ENCODE measurements around the gene CD27. TPM values are rescaled to one million over a fixed set of nuclear protein-coding genes. Genes with fewer than 3 reads are reported as not detected.
A peak's percentile ranks its signal among the peaks of the same experiment; 100 is the strongest.

The CD27 gene
- total RNA-seq, 1 experiment from 2014 or later = 0.28 TPM

DNA sequence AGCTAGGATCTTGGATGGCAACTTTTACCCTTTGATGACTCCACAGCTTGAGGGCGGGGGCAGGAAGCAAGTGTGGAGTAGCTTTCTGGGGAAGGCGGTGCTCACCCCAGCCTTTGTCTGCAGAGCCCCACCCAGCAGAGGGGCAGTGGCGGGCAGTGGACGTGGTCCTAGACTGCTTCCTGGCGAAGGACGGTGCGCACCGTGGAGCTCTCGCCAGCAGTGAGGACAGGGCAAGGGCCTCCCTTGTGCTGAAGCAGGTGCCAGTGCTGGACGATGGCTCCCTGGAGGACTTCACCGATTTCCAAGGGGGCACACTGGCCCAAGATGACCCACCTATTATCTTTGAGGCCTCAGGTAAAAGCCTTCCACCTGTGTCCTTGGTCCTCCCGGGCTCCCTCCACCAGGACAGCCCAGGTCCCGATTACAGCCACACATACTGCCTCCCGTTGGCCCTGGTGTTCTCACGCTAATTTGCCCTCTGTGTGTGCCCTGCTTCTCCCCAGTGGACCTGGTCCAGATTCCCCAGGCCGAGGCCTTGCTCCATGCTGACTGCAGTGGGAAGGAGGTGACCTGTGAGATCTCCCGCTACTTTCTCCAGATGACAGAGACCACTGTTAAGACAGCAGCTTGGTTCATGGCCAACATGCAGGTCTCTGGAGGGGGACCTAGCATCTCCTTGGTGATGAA is 8.3 kb downstream of the CD27 start (continued):
- TF ChIP-seq, protein P1, sequence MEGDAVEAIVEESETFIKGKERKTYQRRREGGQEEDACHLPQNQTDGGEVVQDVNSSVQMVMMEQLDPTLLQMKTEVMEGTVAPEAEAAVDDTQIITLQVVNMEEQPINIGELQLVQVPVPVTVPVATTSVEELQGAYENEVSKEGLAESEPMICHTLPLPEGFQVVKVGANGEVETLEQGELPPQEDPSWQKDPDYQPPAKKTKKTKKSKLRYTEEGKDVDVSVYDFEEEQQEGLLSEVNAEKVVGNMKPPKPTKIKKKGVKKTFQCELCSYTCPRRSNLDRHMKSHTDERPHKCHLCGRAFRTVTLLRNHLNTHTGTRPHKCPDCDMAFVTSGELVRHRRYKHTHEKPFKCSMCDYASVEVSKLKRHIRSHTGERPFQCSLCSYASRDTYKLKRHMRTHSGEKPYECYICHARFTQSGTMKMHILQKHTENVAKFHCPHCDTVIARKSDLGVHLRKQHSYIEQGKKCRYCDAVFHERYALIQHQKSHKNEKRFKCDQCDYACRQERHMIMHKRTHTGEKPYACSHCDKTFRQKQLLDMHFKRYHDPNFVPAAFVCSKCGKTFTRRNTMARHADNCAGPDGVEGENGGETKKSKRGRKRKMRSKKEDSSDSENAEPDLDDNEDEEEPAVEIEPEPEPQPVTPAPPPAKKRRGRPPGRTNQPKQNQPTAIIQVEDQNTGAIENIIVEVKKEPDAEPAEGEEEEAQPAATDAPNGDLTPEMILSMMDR (IDR thresholded peaks at IDR 0.05) = no peak
- TF ChIP-seq, protein P2, sequence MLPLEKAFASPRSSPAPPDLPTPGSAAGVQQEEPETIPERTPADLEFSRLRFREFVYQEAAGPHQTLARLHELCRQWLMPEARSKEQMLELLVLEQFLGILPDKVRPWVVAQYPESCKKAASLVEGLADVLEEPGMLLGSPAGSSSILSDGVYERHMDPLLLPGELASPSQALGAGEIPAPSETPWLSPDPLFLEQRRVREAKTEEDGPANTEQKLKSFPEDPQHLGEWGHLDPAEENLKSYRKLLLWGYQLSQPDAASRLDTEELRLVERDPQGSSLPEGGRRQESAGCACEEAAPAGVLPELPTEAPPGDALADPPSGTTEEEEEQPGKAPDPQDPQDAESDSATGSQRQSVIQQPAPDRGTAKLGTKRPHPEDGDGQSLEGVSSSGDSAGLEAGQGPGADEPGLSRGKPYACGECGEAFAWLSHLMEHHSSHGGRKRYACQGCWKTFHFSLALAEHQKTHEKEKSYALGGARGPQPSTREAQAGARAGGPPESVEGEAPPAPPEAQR (CRISPR knock-in tag; IDR thresholded peaks at IDR 0.05) = no peak
- no peak for TF ChIP-seq USF2 (CRISPR knock-in tag; IDR thresholded peaks at IDR 0.05)

DNA sequence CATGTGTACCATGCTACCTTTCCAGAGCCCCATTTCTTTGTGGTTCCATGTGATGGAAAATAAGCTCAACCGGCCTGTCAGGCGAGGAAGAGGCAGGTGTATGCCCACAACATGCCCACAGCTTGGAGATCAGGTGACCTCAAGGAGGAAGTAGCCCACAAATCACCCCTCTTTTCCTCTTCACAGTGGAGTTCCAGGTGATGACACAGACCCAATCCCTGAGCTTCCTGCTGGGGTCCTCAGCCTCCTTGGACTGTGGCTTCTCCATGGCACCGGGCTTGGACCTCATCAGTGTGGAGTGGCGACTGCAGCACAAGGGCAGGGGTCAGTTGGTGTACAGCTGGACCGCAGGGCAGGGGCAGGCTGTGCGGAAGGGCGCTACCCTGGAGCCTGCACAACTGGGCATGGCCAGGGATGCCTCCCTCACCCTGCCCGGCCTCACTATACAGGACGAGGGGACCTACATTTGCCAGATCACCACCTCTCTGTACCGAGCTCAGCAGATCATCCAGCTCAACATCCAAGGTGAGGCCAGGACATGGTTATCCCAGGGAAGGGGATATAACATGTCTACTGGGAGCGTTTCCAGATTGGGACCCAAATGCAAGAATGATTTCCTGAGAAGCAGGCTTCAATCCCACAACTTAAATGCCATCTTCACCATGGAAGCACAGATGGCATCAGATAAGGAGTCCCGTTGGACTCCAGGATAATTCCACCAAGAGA is 12.6 kb downstream of the CD27 start:
- ChIA-PET CTCF (interaction anchor here (0.6 to 1.4 kb wide), 5 partner anchors 8 to 383 kb away, joined by 4 to 11 read pairs (median 4); no protein-coding TSS in a partner anchor), POLR2A (interaction anchor here (1.0 kb wide), 1 partner anchor 19 kb away, joined by 3 read pairs; no protein-coding TSS in a partner anchor)
- Mint-ChIP-seq H3K4me3 (no peak overlapping the region), H3K4me1 (peaks cover 15% of the 10 kb centered on the region), H3K36me3 (peaks cover 21% of the 10 kb centered on the region), H3K9me3 (no peaks in the 10 kb centered on the region), H3K27ac (no peak overlapping the region), H3K27me3 (ENCODE audit: low read depth) (no peaks in the 10 kb centered on the region)
- DNase-seq (ENCODE audit: low spot score) = peak; percentile 4
- ATAC-seq = no peak
- no peak for TF ChIP-seq ZNF121 (CRISPR knock-in tag; IDR thresholded peaks at IDR 0.05)
- no peak for TF ChIP-seq OVOL2 (CRISPR knock-in tag; IDR thresholded peaks at IDR 0.05; ENCODE audit: borderline replicate concordance)
- no peak for TF ChIP-seq ATF6 (CRISPR knock-in tag; IDR thresholded peaks at IDR 0.05)
- TF ChIP-seq, protein P3, sequence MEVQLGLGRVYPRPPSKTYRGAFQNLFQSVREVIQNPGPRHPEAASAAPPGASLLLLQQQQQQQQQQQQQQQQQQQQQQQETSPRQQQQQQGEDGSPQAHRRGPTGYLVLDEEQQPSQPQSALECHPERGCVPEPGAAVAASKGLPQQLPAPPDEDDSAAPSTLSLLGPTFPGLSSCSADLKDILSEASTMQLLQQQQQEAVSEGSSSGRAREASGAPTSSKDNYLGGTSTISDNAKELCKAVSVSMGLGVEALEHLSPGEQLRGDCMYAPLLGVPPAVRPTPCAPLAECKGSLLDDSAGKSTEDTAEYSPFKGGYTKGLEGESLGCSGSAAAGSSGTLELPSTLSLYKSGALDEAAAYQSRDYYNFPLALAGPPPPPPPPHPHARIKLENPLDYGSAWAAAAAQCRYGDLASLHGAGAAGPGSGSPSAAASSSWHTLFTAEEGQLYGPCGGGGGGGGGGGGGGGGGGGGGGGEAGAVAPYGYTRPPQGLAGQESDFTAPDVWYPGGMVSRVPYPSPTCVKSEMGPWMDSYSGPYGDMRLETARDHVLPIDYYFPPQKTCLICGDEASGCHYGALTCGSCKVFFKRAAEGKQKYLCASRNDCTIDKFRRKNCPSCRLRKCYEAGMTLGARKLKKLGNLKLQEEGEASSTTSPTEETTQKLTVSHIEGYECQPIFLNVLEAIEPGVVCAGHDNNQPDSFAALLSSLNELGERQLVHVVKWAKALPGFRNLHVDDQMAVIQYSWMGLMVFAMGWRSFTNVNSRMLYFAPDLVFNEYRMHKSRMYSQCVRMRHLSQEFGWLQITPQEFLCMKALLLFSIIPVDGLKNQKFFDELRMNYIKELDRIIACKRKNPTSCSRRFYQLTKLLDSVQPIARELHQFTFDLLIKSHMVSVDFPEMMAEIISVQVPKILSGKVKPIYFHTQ (CRISPR knock-in tag; IDR thresholded peaks at IDR 0.05) = no peak
- TF ChIP-seq, protein P4, sequence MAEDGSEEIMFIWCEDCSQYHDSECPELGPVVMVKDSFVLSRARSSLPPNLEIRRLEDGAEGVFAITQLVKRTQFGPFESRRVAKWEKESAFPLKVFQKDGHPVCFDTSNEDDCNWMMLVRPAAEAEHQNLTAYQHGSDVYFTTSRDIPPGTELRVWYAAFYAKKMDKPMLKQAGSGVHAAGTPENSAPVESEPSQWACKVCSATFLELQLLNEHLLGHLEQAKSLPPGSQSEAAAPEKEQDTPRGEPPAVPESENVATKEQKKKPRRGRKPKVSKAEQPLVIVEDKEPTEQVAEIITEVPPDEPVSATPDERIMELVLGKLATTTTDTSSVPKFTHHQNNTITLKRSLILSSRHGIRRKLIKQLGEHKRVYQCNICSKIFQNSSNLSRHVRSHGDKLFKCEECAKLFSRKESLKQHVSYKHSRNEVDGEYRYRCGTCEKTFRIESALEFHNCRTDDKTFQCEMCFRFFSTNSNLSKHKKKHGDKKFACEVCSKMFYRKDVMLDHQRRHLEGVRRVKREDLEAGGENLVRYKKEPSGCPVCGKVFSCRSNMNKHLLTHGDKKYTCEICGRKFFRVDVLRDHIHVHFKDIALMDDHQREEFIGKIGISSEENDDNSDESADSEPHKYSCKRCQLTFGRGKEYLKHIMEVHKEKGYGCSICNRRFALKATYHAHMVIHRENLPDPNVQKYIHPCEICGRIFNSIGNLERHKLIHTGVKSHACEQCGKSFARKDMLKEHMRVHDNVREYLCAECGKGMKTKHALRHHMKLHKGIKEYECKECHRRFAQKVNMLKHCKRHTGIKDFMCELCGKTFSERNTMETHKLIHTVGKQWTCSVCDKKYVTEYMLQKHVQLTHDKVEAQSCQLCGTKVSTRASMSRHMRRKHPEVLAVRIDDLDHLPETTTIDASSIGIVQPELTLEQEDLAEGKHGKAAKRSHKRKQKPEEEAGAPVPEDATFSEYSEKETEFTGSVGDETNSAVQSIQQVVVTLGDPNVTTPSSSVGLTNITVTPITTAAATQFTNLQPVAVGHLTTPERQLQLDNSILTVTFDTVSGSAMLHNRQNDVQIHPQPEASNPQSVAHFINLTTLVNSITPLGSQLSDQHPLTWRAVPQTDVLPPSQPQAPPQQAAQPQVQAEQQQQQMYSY (CRISPR knock-in tag; IDR thresholded peaks at IDR 0.05) = no peak
- TF ChIP-seq MAX (CRISPR knock-in tag; IDR thresholded peaks at IDR 0.05) = no peak
- no peak for TF ChIP-seq CBFB (CRISPR knock-in tag; IDR thresholded peaks at IDR 0.05; ENCODE audit: low read depth)
- no peak for TF ChIP-seq CREM (CRISPR knock-in tag; IDR thresholded peaks at IDR 0.05)
- TF ChIP-seq TCF7 (CRISPR knock-in tag; IDR thresholded peaks at IDR 0.05; ENCODE audit: low read depth) = no peak
- no peak for TF ChIP-seq ZNF281 (CRISPR knock-in tag; IDR thresholded peaks at IDR 0.05)
- TF ChIP-seq ZNF138 (CRISPR knock-in tag; conservative IDR thresholded peaks at IDR 0.05) = no peak
- TF ChIP-seq ZBTB43 (CRISPR knock-in tag; IDR thresholded peaks at IDR 0.05) = no peak
- TF ChIP-seq TEAD1 (CRISPR knock-in tag; IDR thresholded peaks at IDR 0.05) = no peak
